Spleen (tissue), 11 donors: ENCODE results near the gene CLASP1. TPM values are rescaled to one million over a fixed set of nuclear protein-coding genes. Genes with fewer than 3 reads are reported as not detected.

ENCODE experiments used
- DNase-seq: peaks from one replicate; pipeline ENCODE4 v3.0.0-alpha.2; 2020
- H3K27ac ChIP-seq, 8 donors: fragments of 200-600 bp; sonication (generic) in 7 of 8; 1 replicate in 4 of 8; 2 replicates in 4 of 8; pipeline versions ENCODE4 v1.5.0 to v1.8.0; 2016 to 2021; ENCODE audit warnings: inconsistent platforms in 4 of 8, mild to moderate bottlenecking in 4 of 8, moderate library complexity in 1 of 8
- H3K27me3 ChIP-seq, 7 donors: fragments of 200-600 bp; sonication (generic) in 6 of 7; replicated peaks in 1 of 7; 1 replicate in 4 of 7; 2 replicates in 3 of 7; pipeline versions ENCODE4 v1.5.0 to v1.8.0; 2016 to 2021; ENCODE audit warnings: inconsistent platforms in 3 of 7, mild to moderate bottlenecking in 1 of 7
- H3K36me3 ChIP-seq, 6 donors: fragments of 200-600 bp; sonication (generic) in 5 of 6; 1 replicate in 4 of 6; 2 replicates in 2 of 6; pipeline versions ENCODE4 v1.5.0 to v1.8.0; 2016 to 2021; ENCODE audit warnings: inconsistent platforms in 2 of 6
- H3K4me1 ChIP-seq, 6 donors: fragments of 200-600 bp; sonication (generic) in 5 of 6; 1 replicate in 3 of 6; 2 replicates in 3 of 6; pipeline versions ENCODE4 v1.5.0 to v1.8.0; 2016 to 2021; ENCODE audit warnings: inconsistent platforms in 3 of 6
- H3K4me3 ChIP-seq, 8 donors: fragments of 200-600 bp; sonication (generic) in 7 of 8; 1 replicate in 4 of 8; 2 replicates in 4 of 8; pipeline versions ENCODE4 v1.5.0 to v1.8.0; 2016 to 2021; ENCODE audit warnings: inconsistent platforms in 4 of 8, mild to moderate bottlenecking in 4 of 8, moderate library complexity in 2 of 8
- H3K9me3 ChIP-seq, 8 donors: fragments of 200-600 bp; sonication (generic) in 7 of 8; 1 replicate in 4 of 8; 2 replicates in 4 of 8; pipeline versions ENCODE4 v1.5.0 to v1.8.0; 2016 to 2021; ENCODE audit warnings: inconsistent platforms in 4 of 8
- CTCF ChIP-seq, 11 experiments: fragments of 200-600 bp in 7 of 11; fragments of 450-650 bp in 4 of 11; sonication (generic) in 4 of 11; IDR thresholded peaks in 8 of 11; conservative IDR thresholded peaks in 3 of 11; 1 replicate in 7 of 11; 2 replicates in 4 of 11; pipeline versions ENCODE4 v1.4.0 to v1.8.0; 2016 to 2021; ENCODE audit warnings: antibody characterized with exemption in 11 of 11, inconsistent platforms in 4 of 11, mild to moderate bottlenecking in 1 of 11
- POLR2A ChIP-seq, 3 donors: fragments of 450-650 bp; IDR thresholded peaks; one replicate each; pipeline ENCODE4 v1.5.1; 2017; ENCODE audit warnings: antibody characterized with exemption in 3 of 3, mild to moderate bottlenecking in 1 of 3
- POLR2AphosphoS5 ChIP-seq, 3 donors: sonication (generic); formaldehyde crosslinking; IDR thresholded peaks; one replicate each; pipeline ENCODE4 v1.5.1; 2017; ENCODE audit warnings: antibody characterized with exemption in 3 of 3
- WGBS, 5 donors: extraction: QIAGEN DNeasy Blood & Tissue Kit in 3 of 5; methylation state at CpG; one replicate each; pipeline versions ENCODE4 v1.1.5 to v1.1.7; 2013 to 2018; 5-methylcytosine and 5-hydroxymethylcytosine counted together
- intact Hi-C: fragments of 100-400 bp; cut with DNase I; formaldehyde crosslinking; loops from one replicate; pipeline ENCODE4 v1.15.0; 2023; ENCODE audit warnings: low total_unique reads
- polyA plus RNA-seq, 3 donors: library from polyadenylated mRNA; stranded (reverse); fragments of 200-250 nt; gene quantifications; one replicate each; pipeline ENCODE4 v1.2.1, GENCODE V29; 2013
- total RNA-seq, 7 donors: library from RNA; depleted of rRNA in 3 of 7; stranded (reverse); fragments of >200 nt in 3 of 7; fragmentation: NEBNext Ultra II Directional in 4 of 7; extraction: Animal tissue kit (Norgen Biotek cat#: 25700) in 4 of 7; gene quantifications; one replicate each; pipeline versions ENCODE4 v1.1.0 to v1.2.1, GENCODE V29; 2016 to 2021
- donor health status: healthy with polysubstance abuse.
- donor health status: DM: no; HTN: no; CAD: no; lungs with moderate emphysema.
- donor health status: DM: no; HTN: no; CAD: no.
- donor health status: Bipolar disorder and iron deficiency.
- donor health status: healthy.
- donor health status: DM: no; HTN: no; CAD: no.
- donor health status: DM: yes; HTN: yes; CAD: no.

Gene CLASP1
- total and polyA plus RNA-seq, 10 donors: 4.0 to 103 (median 71.7) TPM

- Histone ChIP-seq H3K4me3 (no peak overlapping the region), H3K27ac (no peak overlapping the region), H3K9me3 (no peaks in the 10 kb centered on the region), H3K36me3 (peaks cover 2 to 58% (median 17%) of the 10 kb centered on the region in 6 donors), H3K4me1 (no peaks in the 10 kb centered on the region), H3K27me3 (no peaks in the 10 kb centered on the region)
- 98 to 99% (median 98%) methylated on average over 3 of the region's 3 CpGs for WGBS, 5 donors
- intact Hi-C loops: no loop called here
- no peak for DNase-seq
- TF ChIP-seq CTCF (IDR thresholded peaks at IDR 0.05 in 8 of 11, conservative IDR thresholded peaks at IDR 0.05 in 3 of 11): no peak
- no peak for TF ChIP-seq POLR2A (IDR thresholded peaks at IDR 0.05)
- TF ChIP-seq POLR2AphosphoS5 (IDR thresholded peaks at IDR 0.05): no peak
Observed at GRCh38 chr2:121436918-121437317, 212.3 kb downstream of the CLASP1 start.

- H3K27me3 ChIP-seq: no peaks in the 10 kb centered on the region
- H3K4me1 ChIP-seq: no peaks in the 10 kb centered on the region
- H3K36me3 ChIP-seq: peaks cover 2 to 48% (median 10%) of the 10 kb centered on the region in 6 donors
- no peak overlapping the region for H3K27ac ChIP-seq
- no peak for DNase-seq
- WGBS, 5 donors: 90 to 96% (median 92%) methylated on average over 3 of the region's 3 CpGs
- intact Hi-C loops: no loop called here
- no peak overlapping the region for H3K4me3 ChIP-seq
- TF ChIP-seq POLR2A (IDR thresholded peaks at IDR 0.05) (no peak), CTCF (IDR thresholded peaks at IDR 0.05 in 8 of 11, conservative IDR thresholded peaks at IDR 0.05 in 3 of 11) (no peak), POLR2AphosphoS5 (IDR thresholded peaks at IDR 0.05) (no peak)
- no peaks in the 10 kb centered on the region for H3K9me3 ChIP-seq
Observed at GRCh38 chr2:121435790-121436189, 213.5 kb downstream of the CLASP1 start.

GRCh38 chr2:121431214-121431613 lies 218.0 kb downstream of the CLASP1 start:
- Histone ChIP-seq H3K4me3 (no peak overlapping the region), H3K9me3 (no peaks in the 10 kb centered on the region), H3K36me3 (peaks cover 0 to 64% (median 38%) of the 10 kb centered on the region in 6 donors), H3K27me3 (no peaks in the 10 kb centered on the region), H3K4me1 (no peaks in the 10 kb centered on the region), H3K27ac (no peak overlapping the region)
- no peak for DNase-seq
- WGBS, 5 donors: 92 to 98% (median 93%) methylated on average over 1 of the region's 1 CpG
- intact Hi-C loops: no loop called here
- TF ChIP-seq CTCF (IDR thresholded peaks at IDR 0.05 in 8 of 11, conservative IDR thresholded peaks at IDR 0.05 in 3 of 11) (no peak), POLR2AphosphoS5 (IDR thresholded peaks at IDR 0.05) (no peak), POLR2A (IDR thresholded peaks at IDR 0.05) (no peak)

GRCh38 chr2:121429927-121430520 lies 219.2 kb downstream of the CLASP1 start:
- no peaks in the 10 kb centered on the region for H3K4me1 ChIP-seq
- TF ChIP-seq CTCF (IDR thresholded peaks at IDR 0.05 in 8 of 11, conservative IDR thresholded peaks at IDR 0.05 in 3 of 11): no peak
- no peak for TF ChIP-seq POLR2AphosphoS5 (IDR thresholded peaks at IDR 0.05)
- no peak for TF ChIP-seq POLR2A (IDR thresholded peaks at IDR 0.05)
- intact Hi-C loops: no loop called here
- no peaks in the 10 kb centered on the region for H3K9me3 ChIP-seq
- no peak overlapping the region for H3K4me3 ChIP-seq
- no peaks in the 10 kb centered on the region for H3K27me3 ChIP-seq
- no peak overlapping the region for H3K27ac ChIP-seq
- 94 to 97% (median 96%) methylated on average over 16 of the region's 16 CpGs for WGBS, 5 donors
- DNase-seq: no peak
- H3K36me3 ChIP-seq: peaks cover 0 to 71% (median 45%) of the 10 kb centered on the region in 6 donors
